GM12872 (cell line): Measurements from ENCODE around the gene UBXN1.

ENCODE experiments used
- CTCF ChIP-seq: IDR thresholded peaks from 3 replicates; pipeline ENCODE4 v1.5.1; 2011; ENCODE audit warnings: low read depth, mild to moderate bottlenecking, low read length, moderate library complexity; ENCODE audit not compliant: insufficient read depth

The UBXN1 gene

GRCh38 chr11:62689421-62690183, 10.7 kb upstream of the UBXN1 start, which contains the start of gene LRRN4CL:
Gene LRRN4CL, minus strand, starts transcription at chr11:62689530. Its CDS starts 1,022 bp downstream, at chr11:62688508.
- TF ChIP-seq CTCF: no peak

- no peak for TF ChIP-seq CTCF
Measured at GRCh38 chr11:62688491-62688890, 9.6 kb upstream of the UBXN1 start.

- TF ChIP-seq CTCF: no peak
Measured at GRCh38 chr11:62687508-62688396, 8.9 kb upstream of the UBXN1 start.

GRCh38 chr11:62682518-62682917, 3.6 kb upstream of the UBXN1 start:
- no peak for TF ChIP-seq CTCF

GRCh38 chr11:62680825-62681240, 2.0 kb upstream of the UBXN1 start:
- TF ChIP-seq CTCF: peak; percentile 74

- TF ChIP-seq CTCF: no peak
Measured at GRCh38 chr11:62678433-62678769, 472 bp downstream of the UBXN1 start.

- no peak for TF ChIP-seq CTCF
Measured at GRCh38 chr11:62677714-62678113, 1.2 kb downstream of the UBXN1 start.
